ENCODE measurements around the gene SLC6A18.

Gene SLC6A18

GRCh38 chr5:1268056-1268455 is 42.9 kb downstream of the SLC6A18 start:
- TF ChIP-seq CTCF (IDR thresholded peaks at IDR 0.05; ENCODE audit: low read length) (no peak), EZH2 (optimal IDR thresholded peaks at IDR 0.05; ENCODE audit: low read depth, low read length) (no peak), EZH2phosphoT487 (IDR thresholded peaks at IDR 0.05; ENCODE audit: low read length) (no peak)
- Histone ChIP-seq H3K36me3 (replicated peaks; ENCODE audit: insufficient read depth, low read length) (no peaks in the 10 kb centered on the region), H3K9ac (ENCODE audit: low read length) (no peak overlapping the region), H3K4me3 (ENCODE audit: low read length) (no peak overlapping the region), H3K9me2 (replicated peaks; ENCODE audit: insufficient read depth, low read length) (no peaks in the 10 kb centered on the region), H3K27ac (ENCODE audit: low read length) (no peak overlapping the region), H2AFZ (ENCODE audit: low read length) (no peak overlapping the region), H3K27me3 (replicated peaks; ENCODE audit: insufficient read depth, low read length) (no peaks in the 10 kb centered on the region), H3K79me2 (ENCODE audit: low read length) (no peaks in the 10 kb centered on the region), H3K9me3 (replicated peaks; ENCODE audit: insufficient read depth, low read length) (no peaks in the 10 kb centered on the region), H3K4me1 (ENCODE audit: low read length) (peaks cover 8% of the 10 kb centered on the region), H4K20me1 (ENCODE audit: insufficient read depth, low read length) (no peaks in the 10 kb centered on the region), H3F3A (ENCODE audit: insufficient read depth, low read length) (0 out of 2 replicates have a peak, but pooled peaks cover 4% of the 10 kb centered on the region), H3K4me2 (ENCODE audit: low read depth, low read length) (no peak overlapping the region)
- DNase-seq, result no peak

GRCh38 chr5:1268666-1269065 is 43.5 kb downstream of the SLC6A18 start:
- no peak for TF ChIP-seq EZH2 (optimal IDR thresholded peaks at IDR 0.05; ENCODE audit: low read depth, low read length)
- peaks cover 8% of the 10 kb centered on the region for H3K4me1 ChIP-seq (ENCODE audit: low read length)
- H3K79me2 ChIP-seq (ENCODE audit: low read length), result no peaks in the 10 kb centered on the region
- no peaks in the 10 kb centered on the region for H4K20me1 ChIP-seq (ENCODE audit: insufficient read depth, low read length)
- H2AFZ ChIP-seq (ENCODE audit: low read length), result no peak overlapping the region
- no peaks in the 10 kb centered on the region for H3K9me3 ChIP-seq (replicated peaks; ENCODE audit: insufficient read depth, low read length)
- H3K9ac ChIP-seq (ENCODE audit: low read length), result no peak overlapping the region
- peak; percentile 40 for DNase-seq
- no peak overlapping the region for H3K4me3 ChIP-seq (ENCODE audit: low read length)
- no peak overlapping the region for H3K27ac ChIP-seq (ENCODE audit: low read length)
- H3K27me3 ChIP-seq (replicated peaks; ENCODE audit: insufficient read depth, low read length), result no peaks in the 10 kb centered on the region
- no peaks in the 10 kb centered on the region for H3K36me3 ChIP-seq (replicated peaks; ENCODE audit: insufficient read depth, low read length)
- H3K9me2 ChIP-seq (replicated peaks; ENCODE audit: insufficient read depth, low read length), result no peaks in the 10 kb centered on the region
- H3F3A ChIP-seq (ENCODE audit: insufficient read depth, low read length), result 0 out of 2 replicates have a peak, but pooled peaks cover 4% of the 10 kb centered on the region
- H3K4me2 ChIP-seq (ENCODE audit: low read depth, low read length), result no peak overlapping the region

GRCh38 chr5:1270426-1270825 is 45.2 kb downstream of the SLC6A18 start:
- Histone ChIP-seq H4K20me1 (ENCODE audit: insufficient read depth, low read length) (no peaks in the 10 kb centered on the region), H3K9ac (ENCODE audit: low read length) (no peak overlapping the region), H3K4me1 (ENCODE audit: low read length) (peaks cover 8% of the 10 kb centered on the region), H3K27me3 (replicated peaks; ENCODE audit: insufficient read depth, low read length) (no peaks in the 10 kb centered on the region), H3K9me2 (replicated peaks; ENCODE audit: insufficient read depth, low read length) (no peaks in the 10 kb centered on the region), H3F3A (ENCODE audit: insufficient read depth, low read length) (0 out of 2 replicates have a peak, but pooled peaks cover 4% of the 10 kb centered on the region), H3K4me3 (ENCODE audit: low read length) (no peak overlapping the region), H2AFZ (ENCODE audit: low read length) (no peak overlapping the region), H3K79me2 (ENCODE audit: low read length) (no peaks in the 10 kb centered on the region), H3K4me2 (ENCODE audit: low read depth, low read length) (no peak overlapping the region), H3K9me3 (replicated peaks; ENCODE audit: insufficient read depth, low read length) (no peaks in the 10 kb centered on the region), H3K27ac (ENCODE audit: low read length) (no peak overlapping the region), H3K36me3 (replicated peaks; ENCODE audit: insufficient read depth, low read length) (no peaks in the 10 kb centered on the region)
- TF ChIP-seq CTCF (IDR thresholded peaks at IDR 0.05; ENCODE audit: low read length) (no peak), EZH2phosphoT487 (IDR thresholded peaks at IDR 0.05; ENCODE audit: low read length) (no peak), EZH2 (optimal IDR thresholded peaks at IDR 0.05; ENCODE audit: low read depth, low read length) (no peak)
- DNase-seq, result no peak
